ENCODE results near the gene F8.
"Not testable (repeated sequence)": the region's sequence is repeated elsewhere in the genome, so short reads cannot be mapped to it uniquely, and the experiment has no call there.

The F8 gene

GRCh38 chrX:154816326-154816898 is 206.1 kb downstream of the F8 start:
- not testable (repeated sequence) for DNase-seq (ENCODE audit: low read depth, low spot score)

GRCh38 chrX:154815274-154815818 is 207.2 kb downstream of the F8 start:
- DNase-seq (ENCODE audit: low read depth, low spot score) = no peak

- no peak for DNase-seq (ENCODE audit: low read depth, low spot score)
Measured at GRCh38 chrX:154813801-154814200, 208.7 kb downstream of the F8 start.

- no peak for DNase-seq (ENCODE audit: low read depth, low spot score)
Measured at GRCh38 chrX:154812341-154813101, 210.0 kb downstream of the F8 start.

GRCh38 chrX:154809939-154810665 is 212.4 kb downstream of the F8 start:
- no peak for DNase-seq (ENCODE audit: low read depth, low spot score)

- DNase-seq (ENCODE audit: low read depth, low spot score) = no peak
Measured at GRCh38 chrX:154806837-154807501, 215.6 kb downstream of the F8 start.

- DNase-seq (ENCODE audit: low read depth, low spot score) = no peak
Measured at GRCh38 chrX:154805696-154806091, 216.8 kb downstream of the F8 start.

- DNase-seq (ENCODE audit: low read depth, low spot score) = peak; percentile 95
Measured at GRCh38 chrX:154804957-154805695, 217.4 kb downstream of the F8 start, which contains the start of gene MPP1. Gene MPP1, minus strand, starts transcription at chrX:154805485. Its CDS starts 112 bp downstream, at chrX:154805373.

- DNase-seq (ENCODE audit: low read depth, low spot score) = peak; percentile 53
Measured at GRCh38 chrX:154804261-154804956, 218.1 kb downstream of the F8 start.

GRCh38 chrX:154802947-154803346 is 219.6 kb downstream of the F8 start:
- DNase-seq (ENCODE audit: low read depth, low spot score) = no peak

GRCh38 chrX:154800478-154801210 is 221.9 kb downstream of the F8 start:
- DNase-seq (ENCODE audit: low read depth, low spot score) = no peak

- DNase-seq (ENCODE audit: low read depth, low spot score) = peak; percentile 77
Measured at GRCh38 chrX:154799556-154800348, 222.8 kb downstream of the F8 start.

- no peak for DNase-seq (ENCODE audit: low read depth, low spot score)
Measured at GRCh38 chrX:154797006-154797405, 225.5 kb downstream of the F8 start.

- no peak for DNase-seq (ENCODE audit: low read depth, low spot score)
Measured at GRCh38 chrX:154795016-154795415, 227.5 kb downstream of the F8 start.

- DNase-seq (ENCODE audit: low read depth, low spot score) = no peak
Measured at GRCh38 chrX:154793084-154793795, 229.3 kb downstream of the F8 start.

- no peak for DNase-seq (ENCODE audit: low read depth, low spot score)
Measured at GRCh38 chrX:154791939-154792338, 230.6 kb downstream of the F8 start.

GRCh38 chrX:154791467-154791866 is 231.1 kb downstream of the F8 start:
- DNase-seq (ENCODE audit: low read depth, low spot score) = no peak

Data from ELF-1 (cell line).